GM19193 (cell line): Measurements from ENCODE around the gene FMNL2.

ENCODE experiments used
- POLR2A ChIP-seq: IDR thresholded peaks from 4 replicates; pipeline ENCODE4 v1.6.1; 2011; ENCODE audit not compliant: insufficient read depth, insufficient read length; ENCODE audit errors: extremely low read depth

The FMNL2 gene

DNA sequence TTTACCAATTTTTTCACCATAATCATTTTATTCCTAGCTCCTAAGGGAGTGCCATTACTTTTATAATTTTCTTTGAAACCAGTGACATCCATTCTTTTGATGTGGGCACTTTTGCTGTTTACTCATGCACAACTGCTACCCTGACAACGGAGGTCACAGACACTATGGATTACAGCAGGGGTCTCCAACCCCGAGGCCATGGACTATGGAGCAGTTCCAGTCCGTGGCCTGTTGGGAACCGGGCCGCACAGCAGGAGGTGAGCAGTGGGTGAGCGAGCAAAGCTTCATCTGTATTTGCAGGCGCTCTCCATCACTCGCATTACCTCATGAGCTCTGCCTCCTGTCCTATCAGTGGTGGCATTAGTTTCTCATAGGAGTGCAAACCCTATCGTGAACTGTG lies 347.7 kb downstream of the FMNL2 start:
- TF ChIP-seq POLR2A, result no peak

DNA sequence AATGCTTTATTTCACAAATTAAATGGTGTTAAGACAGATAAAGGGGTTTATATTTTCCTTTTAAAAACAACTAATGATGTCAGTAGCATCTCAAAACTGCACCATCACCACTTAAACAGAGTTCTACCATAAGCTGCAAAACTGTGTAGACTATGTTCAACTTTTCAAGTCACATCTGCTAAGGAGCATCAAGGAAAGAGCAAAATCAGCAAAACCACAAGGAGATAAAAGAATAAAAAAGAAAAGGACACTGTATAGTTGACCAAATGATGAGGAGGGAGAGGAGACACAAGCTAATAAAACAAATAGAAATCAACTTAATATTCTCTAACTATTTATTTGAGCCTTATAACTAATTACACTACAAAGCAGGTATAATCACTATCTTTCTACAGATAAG lies 348.4 kb downstream of the FMNL2 start:
- TF ChIP-seq POLR2A, result no peak

DNA sequence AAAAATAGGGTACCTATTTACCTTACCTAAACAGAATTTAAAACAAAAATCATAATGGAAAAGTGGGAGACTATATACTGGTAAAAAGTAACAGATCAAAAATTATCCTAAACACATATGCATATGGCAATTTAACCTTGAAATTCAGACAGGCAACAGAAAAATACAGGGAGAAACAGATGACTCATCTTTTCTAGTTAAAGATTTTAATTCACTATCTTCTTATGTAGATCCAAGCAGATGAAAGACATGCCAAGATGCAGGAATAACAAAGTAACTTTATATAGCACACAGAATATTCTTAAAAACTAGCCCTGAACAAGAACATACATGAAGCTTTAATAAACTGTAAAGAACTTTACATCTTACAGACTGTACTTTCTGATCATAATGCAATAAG lies 351.3 kb downstream of the FMNL2 start:
- TF ChIP-seq POLR2A, result no peak

DNA sequence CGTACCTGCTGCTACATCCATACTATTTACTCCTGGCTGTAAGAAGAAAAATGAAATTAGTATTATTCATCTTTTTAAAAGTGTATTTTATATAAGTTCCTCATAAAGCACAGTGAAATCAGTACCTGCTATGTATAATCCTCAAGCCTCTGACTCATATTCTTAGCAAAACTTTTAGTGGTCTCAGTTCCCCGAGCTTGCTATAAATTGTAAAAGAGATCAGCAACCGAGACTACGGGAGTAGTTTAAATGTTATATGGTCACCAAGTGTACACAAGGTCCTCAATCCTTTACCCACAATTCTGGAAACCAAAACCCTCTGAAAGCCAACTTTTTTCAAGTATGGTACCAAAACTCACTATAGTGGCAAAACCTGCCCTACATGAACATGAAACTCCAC lies 358.1 kb downstream of the FMNL2 start:
- no peak for TF ChIP-seq POLR2A

DNA sequence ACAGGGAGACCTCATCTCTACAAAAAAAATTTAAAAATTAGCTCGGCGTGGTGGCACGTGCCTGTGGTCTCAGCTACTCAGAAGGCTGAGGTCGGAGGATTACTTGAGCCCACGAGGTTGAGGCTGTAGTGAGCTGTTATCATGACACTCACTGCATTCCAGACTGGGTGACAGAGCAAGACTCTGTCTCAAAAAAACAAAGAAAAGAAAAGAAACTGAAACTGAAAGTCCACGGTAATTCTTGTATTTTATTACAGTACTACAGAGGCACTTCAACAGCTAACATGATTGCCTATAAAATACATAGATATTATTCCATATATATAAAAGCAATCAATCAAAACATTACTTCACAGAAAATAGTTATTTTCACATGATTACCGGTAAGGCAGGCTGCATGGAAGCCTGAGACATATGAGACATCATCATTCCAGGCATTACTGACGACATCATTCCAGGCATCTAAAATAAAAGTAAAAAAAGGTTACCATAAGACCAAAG lies 359.2 kb downstream of the FMNL2 start:
- no peak for TF ChIP-seq POLR2A

DNA sequence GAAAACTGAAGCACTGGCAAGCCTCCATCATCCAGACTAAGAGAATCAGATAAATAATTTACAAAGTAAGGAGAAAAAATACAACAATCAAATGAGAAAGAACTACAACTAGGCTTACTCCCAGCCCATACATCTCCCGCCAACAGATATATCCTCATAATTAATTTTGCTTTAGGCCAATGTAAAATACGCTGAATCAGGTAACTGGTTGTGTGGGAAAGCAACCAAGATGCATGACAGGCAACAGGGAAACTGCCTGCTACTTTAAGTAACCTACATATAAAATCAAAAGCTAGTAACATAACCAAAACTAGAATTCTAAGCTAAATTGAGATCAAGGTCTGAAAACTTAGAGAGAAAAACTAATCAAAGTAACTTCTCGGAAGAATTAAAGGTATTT lies 360.8 kb downstream of the FMNL2 start:
- TF ChIP-seq POLR2A, result no peak

DNA sequence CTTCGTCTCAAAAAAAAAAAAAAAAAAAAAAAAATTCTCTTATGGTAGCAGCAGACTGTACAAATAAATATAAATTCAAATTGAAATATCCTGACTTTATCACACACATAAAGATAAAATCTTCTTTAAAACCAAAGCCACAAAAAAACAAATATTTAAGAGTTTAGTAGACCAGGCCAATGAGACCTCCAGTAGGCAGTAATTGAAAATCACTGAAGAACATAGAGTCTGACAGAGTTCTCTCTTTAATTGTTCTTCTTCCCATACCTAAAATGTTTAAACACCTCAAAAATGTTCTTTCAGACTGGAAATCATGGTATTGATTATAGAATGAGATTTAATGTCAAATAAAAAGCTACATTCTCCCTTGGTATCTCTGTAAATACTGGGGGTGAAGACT lies 361.5 kb downstream of the FMNL2 start:
- TF ChIP-seq POLR2A, result no peak
